HG02571 (cell line): ENCODE measurements around the gene GPR146.

Experiments used
- ATAC-seq: cut with Tn5 transposase; IDR thresholded peaks from one replicate; pipeline ENCODE4 v1.9.1; 2021; ENCODE audit warnings: mild to moderate bottlenecking, moderate library complexity; ENCODE audit not compliant: unreplicated experiment

GPR146 gene

DNA sequence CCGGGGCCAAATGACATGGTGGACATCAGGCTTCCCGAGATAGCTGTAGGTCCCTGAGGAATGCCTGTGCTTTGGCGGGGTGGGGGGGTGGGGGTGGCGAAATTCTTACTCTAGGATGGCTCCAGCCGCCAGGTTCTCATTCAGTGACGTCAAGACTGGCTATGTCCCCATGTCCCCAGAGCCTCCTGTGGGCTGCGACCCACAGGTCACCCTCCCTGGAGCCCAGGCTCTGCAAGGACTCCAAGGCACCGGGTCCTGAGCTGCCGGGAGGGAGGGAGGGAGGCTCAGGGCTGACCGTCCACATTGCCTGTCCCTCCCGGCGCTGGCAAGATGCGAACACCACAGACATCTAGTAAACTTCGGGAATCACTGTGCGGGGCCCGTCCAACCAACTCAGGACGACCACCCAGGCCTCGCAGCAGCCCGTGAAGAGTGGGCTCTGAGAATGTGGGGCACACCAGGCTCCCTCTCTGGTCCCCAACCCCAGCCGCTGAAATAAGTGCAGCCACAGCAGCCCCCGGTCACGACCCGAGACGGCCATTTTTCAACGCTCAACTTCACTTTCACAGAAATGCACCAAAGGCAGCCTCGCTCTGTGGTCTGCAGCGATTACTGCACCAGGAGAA, 12.6 kb downstream of the GPR146 start:
- ATAC-seq: no peak

DNA sequence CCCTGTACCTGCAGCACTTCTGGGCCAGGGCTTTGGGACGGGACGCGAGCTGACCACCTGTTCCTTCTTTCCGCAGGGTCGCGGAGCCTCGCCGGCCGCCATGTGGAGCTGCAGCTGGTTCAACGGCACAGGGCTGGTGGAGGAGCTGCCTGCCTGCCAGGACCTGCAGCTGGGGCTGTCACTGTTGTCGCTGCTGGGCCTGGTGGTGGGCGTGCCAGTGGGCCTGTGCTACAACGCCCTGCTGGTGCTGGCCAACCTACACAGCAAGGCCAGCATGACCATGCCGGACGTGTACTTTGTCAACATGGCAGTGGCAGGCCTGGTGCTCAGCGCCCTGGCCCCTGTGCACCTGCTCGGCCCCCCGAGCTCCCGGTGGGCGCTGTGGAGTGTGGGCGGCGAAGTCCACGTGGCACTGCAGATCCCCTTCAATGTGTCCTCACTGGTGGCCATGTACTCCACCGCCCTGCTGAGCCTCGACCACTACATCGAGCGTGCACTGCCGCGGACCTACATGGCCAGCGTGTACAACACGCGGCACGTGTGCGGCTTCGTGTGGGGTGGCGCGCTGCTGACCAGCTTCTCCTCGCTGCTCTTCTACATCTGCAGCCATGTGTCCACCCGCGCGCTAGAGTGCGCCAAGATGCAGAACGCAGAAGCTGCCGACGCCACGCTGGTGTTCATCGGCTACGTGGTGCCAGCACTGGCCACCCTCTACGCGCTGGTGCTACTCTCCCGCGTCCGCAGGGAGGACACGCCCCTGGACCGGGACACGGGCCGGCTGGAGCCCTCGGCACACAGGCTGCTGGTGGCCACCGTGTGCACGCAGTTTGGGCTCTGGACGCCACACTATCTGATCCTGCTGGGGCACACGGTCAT, 13.3 kb downstream of the GPR146 start:
- ATAC-seq: no peak

- ATAC-seq: no peak
These were observed 14.0 kb downstream of the GPR146 start for GRCh38 chr7:1058311-1058710.

GRCh38 chr7:1058821-1059199, 14.5 kb downstream of the GPR146 start:
- no peak for ATAC-seq

DNA sequence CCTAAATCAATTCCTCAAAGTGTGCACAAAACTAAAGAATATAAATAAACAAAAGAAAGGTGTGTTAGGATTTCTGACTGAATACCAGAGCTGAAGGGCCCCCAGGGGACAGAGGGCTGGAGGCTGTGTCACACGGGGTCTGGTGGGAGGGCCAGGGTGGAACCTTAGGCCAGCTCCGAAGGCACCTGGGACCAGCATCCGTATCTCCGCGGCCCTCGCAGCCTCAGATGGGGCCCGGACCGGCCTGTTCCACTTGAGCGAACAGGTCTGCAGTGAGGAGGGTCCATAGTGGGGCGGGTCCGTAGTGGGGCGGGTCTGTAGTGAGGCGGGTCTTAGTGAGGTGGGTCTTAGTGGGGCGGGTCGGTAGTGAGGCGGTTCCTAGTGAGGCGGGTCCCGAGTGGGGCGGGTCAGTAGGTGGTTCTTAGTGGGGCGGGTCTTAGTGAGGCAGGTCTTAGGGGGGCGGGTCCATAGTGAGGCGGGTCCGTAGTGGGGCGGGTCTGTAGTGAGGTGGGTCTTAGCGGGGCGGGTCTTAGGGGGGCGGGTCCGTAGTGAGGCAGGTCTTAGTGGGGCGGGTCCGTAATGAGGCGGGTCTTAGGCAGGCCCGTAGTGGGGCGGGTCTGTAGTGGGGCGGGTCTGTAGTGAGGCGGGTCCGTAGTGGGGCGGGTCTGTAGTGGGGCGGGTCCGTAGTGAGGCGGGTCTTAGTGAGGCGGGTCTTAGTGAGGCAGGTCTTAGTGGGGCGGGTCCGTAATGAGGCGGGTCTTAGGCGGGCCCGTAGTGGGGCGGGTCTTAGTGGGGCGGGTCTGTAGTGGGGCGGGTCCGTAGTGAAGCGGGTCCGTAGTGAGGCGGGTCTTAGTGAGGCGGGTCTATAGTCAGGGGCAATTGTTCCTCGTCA, 15.1 kb downstream of the GPR146 start:
- no peak for ATAC-seq

GRCh38 chr7:1060315-1061072, 16.1 kb downstream of the GPR146 start:
- ATAC-seq: no peak

GRCh38 chr7:1061180-1061579, 16.8 kb downstream of the GPR146 start:
- ATAC-seq: no peak

- ATAC-seq: peak; percentile 56
These were observed 18.2 kb downstream of the GPR146 start for GRCh38 chr7:1062296-1063294.

GRCh38 chr7:1063361-1063760, 19.0 kb downstream of the GPR146 start:
- ATAC-seq: no peak

GRCh38 chr7:1064581-1064980, 20.2 kb downstream of the GPR146 start:
- no peak for ATAC-seq

DNA sequence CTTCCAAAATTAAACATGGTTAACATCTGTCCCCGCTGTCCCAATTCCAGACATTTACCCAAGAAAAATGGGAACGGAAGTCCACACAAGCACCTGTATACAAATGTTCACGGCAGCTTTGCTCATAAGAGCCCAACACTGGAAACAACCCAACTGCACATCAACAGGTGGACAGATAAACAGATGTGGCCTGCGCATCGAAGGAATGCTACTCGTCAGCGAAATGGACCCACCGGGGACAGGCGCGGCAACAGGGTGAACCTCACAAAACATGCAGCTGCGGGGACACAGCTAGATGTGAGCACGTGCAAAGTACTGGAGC, 20.9 kb downstream of the GPR146 start:
- no peak for ATAC-seq

GRCh38 chr7:1065585-1066241, 21.4 kb downstream of the GPR146 start:
- no peak for ATAC-seq

GRCh38 chr7:1066242-1066588, 21.9 kb downstream of the GPR146 start:
- ATAC-seq: no peak

DNA sequence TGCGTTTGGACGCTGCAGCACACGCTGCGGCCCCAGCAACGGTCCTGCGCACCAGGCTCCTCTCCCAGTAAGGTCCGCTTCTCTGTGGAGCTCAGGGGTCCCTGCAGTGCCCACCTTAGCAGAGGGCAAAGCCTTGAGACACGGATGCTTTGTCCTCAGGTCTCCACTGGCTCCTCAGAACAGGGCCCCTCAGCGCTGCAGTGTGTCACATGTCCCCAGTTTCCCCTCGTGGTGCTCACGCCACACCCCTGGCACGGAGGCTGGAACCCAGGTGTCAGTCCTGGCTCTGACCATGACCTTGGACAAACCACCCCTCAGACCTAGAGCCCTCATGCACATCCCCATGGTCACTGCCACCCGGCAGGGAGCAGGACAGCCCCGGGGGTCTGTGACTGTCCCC, 23.7 kb downstream of the GPR146 start:
- ATAC-seq: no peak

- ATAC-seq: no peak
These were observed 24.3 kb downstream of the GPR146 start for GRCh38 chr7:1068619-1069018.

DNA sequence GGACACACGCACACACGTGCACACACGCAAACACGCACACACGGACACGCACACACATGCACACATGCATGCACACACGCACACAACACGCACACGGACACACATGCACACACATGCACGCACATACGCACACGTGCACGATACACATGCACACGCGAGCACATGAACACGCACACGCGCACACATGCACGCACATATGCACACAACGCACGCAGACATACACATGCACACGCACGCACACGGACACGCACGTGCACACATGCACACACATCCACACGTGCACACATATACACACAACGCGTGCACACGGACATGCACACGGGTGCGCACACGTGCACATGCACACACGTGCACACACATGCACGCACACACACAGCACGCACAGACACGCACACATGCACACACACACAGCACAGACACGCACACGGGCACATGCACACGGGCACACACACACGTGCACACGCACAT, 26.2 kb downstream of the GPR146 start:
- no peak for ATAC-seq

DNA sequence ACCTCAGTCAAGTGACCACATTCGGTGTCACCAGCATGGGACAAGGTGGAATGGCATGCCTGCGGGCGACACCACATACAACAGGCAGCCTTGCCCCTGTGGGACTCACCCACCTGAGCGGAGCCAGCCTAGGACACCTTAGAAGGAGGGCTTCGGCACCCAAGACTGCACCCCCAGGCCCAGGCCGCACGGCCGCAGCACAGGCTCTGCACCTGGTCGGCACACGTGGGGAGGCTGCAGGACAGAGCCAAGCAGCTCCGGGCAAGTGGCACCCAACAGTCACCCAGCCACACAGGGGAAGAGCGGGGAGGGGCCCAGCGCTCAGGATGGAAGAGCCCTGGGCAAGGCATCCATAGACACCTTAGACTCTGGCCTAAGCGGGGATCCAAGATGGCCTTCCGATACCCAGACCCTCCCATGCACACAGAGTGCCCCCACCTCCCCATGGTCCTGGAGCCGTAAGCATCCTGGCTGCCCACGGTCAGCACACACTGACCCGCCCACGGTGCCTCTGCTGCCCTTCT, 27.4 kb downstream of the GPR146 start:
- ATAC-seq: no peak

DNA sequence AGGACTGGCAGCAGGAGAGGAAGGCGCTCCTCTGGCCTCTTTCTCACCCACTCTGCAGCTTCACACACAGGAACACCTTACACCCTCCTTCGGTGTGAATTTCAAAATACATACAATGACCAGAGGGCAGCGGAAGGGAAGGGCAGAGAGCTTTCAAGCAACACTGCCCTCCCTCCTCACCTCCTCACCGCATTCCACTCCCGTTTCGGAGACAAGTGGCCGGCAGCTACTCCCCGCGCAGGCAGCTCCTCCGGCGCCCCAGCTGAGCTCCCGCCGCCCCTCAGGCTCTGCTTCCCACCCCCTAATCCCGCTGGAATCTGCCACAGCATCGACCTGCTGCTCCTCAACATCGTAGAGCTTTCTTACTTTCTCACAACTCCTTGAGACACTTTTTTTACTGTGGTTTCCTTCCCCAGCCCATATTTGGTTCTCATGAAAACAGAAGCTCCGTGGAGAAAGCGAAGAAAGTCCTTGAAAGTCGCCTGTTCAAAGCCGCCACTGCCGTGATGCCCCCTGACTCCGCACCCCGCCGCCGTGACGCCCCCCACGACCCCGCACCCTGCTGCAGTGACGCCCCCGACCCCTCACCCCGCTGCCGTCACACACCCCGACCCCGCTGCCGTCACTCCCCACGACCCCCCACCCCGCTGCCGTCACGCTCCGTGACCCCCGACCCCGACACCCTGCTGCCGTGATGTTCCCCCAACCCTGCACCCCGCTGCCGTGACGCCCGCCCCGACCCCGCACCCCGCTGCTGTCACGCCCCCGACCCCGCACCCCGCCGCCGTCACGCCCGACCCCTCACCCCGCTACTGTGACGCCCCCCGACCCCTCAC, 29.0 kb downstream of the GPR146 start:
- no peak for ATAC-seq
